HG02938 (cell line): ENCODE results near the gene NYAP2.

Experiments
- ATAC-seq: cut with Tn5 transposase; IDR thresholded peaks from one replicate; pipeline ENCODE4 v1.9.1; 2021; ENCODE audit warnings: mild to moderate bottlenecking, moderate library complexity; ENCODE audit not compliant: unreplicated experiment

Gene NYAP2

DNA sequence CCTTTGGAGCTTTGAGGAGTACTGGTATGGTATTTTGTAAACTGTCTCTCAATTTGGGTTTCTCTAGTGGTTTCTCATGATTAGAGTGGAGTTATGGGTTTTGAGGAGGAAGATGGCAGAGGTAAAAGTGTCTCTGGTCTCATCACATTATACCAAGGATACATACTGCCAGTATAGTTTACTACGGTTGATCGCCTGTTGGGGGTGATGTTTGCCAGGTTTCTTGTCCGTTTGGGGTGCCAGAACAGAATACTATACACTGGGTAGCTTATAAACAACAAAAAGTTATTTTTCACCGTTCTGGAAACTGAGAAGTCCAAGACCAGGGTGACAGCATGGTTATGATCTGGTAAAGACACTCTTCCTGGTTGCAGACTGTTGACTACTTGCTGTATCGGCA is 293.7 kb downstream of the NYAP2 start:
- no peak for ATAC-seq

DNA sequence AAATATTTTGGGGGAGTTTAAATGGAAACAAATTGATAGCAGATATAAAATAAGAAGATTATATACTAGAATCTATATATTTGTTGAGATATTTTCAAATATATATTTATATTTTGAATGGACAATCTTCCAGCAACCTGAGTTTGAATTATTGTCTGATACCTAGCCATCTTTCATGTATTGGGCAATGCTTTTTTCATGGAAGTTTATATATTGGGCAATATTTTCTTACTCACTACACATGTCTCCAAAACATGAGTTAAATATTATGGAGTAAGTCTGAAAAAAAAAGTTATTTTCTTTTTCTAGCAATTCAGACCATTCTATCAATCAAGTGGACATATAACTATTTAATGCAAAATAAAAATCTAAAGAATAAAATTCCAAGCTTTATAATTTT is 295.2 kb downstream of the NYAP2 start:
- ATAC-seq = no peak

- ATAC-seq = no peak
Observed at GRCh38 chr2:225697936-225698335, 298.4 kb downstream of the NYAP2 start.
